HS-5 (cell line): ENCODE results near the gene BCAS3.
"Not testable (repeated sequence)": the region's sequence is repeated elsewhere in the genome, so short reads cannot be mapped to it uniquely, and the experiment has no call there.

Experiments used
- DNase-seq: peaks from one replicate; pipeline ENCODE4 v3.0.0-alpha.2; 2012; ENCODE audit warnings: low read depth

BCAS3 gene

DNA sequence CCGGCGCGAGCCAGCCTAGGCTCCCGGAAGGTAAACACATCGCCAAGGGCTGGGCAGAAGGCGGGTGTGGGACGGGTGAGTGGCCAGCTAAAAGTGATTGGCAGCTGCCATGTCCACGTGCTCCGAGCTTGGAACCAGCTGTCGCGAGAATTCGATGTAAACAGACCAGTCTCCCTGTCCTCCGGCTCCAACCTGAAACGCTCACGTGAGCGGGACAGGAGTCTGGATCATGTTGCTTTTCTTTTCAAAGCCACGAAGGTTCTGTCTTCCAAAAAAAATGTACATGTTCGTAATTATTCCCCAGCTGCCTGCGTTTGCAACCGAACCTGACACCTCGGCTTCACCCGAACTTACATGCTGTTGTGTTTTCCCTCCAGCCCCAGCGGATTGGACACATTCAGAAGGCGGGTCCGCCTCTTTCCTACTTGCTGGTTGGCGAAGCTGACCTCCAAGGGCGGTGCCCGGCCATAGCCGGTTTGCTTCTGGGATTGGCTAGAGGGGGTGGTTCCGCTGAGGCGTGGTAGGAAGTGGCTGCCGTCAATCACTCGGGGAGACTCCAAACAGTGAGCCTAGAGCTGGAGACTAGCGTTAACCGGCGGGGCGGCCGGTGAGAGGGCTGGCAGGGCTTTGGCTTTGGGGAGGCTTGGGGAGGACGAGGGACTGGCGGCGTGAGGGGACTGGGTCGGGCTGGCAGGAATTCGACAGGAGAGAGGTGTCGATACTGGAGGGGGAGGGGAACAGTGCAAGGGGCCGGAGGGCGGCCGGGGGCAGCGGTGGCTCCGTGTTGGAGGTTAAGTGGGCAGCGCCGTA is at the start of gene BCAS3:
Gene BCAS3, plus strand, starts transcription at position 544 of the 810 bp plus-strand sequence.
- DNase-seq: peak; percentile 99

DNA sequence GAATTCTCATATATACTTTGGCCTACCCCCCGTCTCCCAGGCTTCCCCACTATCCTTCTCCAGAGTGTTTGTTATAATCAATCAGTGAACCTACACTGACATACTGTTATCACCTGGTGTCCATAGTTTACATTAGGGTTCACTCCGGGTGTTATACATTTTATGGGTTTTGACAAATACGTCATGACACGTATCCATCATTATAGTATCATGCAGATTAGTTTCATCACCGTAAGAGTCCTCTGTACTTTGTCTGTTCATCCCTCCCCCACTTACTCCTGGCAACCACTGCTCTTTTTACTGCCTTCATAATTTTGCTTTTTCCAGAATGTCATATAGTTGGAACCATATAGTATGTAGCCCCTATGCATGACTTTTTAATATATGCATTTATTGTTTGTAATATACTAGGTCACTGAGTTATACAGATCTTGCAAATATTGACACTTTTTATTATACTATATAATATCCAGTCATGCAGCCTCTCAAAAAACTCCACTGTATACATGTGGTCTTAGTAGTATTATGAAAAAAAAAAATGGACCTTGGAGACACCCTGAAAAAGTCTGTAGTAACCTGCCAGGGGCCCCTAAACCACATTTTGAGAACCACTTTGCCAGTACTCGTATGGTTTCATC is 49.3 kb upstream of the BCAS3 start:
- no peak for DNase-seq

DNA sequence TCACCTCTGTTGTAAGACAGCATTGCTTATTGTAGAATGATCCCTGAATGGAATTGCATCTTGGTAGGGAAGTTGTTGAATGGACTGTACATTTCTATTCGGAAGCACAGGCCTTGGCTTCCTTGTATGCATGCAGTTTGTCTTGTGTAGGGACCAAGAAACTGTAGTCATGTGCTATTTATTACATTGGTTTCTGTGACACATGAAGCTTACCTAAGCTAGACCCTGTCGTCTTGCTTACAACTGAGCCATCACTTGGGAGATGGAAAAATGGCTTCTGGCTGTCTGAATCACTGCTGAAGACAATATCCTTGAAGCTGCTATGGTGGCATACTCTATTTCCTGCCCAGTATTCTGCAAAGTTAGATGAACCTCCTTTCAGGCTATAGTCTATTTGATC is 48.5 kb upstream of the BCAS3 start:
- DNase-seq: no peak

DNA sequence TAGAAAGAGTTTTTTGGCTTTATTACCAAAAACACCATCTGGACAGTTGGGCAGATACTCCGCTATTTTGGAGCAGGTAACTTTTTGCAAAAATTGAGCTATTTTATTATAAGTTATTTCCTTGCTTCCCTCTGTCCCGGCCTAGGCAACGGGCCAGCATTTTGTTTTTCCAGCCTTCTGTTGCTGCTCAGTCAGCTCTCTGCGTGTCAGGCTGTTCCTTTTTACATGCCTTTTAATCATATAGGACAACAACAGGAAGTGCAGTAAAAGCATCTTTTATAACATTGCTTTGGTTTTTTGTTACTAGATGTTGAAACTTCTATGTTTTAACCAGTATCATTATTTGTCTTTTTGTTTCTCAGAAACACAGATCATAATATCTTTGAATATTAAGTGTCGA is 47.3 kb upstream of the BCAS3 start:
- no peak for DNase-seq

DNA sequence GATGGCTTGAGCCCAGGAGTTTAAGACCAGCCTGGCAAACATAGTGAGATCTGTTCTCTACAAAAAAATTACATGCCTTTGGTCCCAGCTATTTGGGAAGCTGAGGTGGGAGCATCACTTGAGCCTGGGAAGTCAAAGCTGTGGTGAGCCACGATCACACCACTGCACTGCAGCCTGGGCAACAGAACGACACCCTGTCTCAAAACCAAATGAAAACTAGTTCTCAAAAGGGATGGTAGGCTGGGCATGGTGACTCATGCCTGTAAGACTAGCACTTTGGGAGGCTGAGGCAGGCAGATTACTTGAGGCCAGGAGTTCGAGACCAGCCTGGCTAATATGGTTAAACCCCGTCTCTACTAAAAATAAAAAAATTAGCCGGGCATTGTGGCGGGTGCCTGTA is 46.5 kb upstream of the BCAS3 start:
- no peak for DNase-seq

DNA sequence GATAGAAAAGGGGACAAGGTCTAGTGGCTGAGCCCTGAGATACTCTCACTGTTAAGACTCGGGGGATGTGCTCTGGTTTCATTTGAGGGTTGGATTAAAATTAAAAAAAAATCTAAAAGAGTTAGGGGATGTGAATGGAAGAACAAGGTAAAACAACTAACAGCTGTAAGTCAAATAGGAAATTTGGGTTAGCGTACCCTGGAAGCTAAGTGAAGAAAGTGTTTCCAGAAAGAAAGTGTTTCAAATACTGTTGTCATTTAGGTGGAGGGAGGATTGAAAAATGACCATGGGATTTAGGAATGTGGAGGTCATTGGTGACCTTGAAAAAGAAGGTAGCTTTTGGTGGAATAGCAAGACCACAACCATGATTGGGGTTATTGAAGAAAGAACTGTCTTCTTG is 40.0 kb upstream of the BCAS3 start:
- no peak for DNase-seq

DNA sequence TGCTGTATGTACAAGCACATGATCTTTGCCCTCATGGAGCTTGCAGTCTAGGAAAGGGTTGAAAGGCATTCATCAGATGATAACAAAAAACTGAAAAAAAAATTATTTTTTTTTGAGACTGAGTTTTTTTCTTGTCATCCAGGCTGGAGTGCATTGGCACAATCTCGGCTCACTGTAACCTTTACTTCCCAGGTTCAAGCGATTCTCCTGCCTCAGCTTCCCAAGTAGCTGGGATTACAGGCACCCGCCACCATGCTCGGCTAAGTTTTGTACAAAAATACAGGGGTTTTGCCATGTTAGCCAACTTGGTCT is 38.7 kb upstream of the BCAS3 start:
- no peak for DNase-seq

DNA sequence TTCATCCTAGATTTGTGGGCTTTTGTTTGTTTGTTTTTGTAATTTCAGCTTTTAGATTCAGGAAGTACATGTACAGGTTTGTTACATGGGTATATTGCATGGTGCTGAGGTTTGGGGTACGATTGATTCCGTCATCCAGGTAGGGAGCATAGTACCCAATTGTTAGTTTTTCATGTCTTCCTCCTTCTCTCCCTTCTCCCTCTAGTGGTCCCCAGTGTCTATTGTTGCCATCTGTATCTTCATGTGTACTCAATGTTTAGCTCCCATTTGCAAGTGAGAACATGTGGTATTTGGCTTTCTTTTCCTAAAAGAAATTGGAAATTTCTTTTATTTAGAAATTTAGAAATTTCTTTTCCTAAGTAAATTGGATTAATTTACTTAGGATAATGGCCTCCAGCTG is 37.1 kb upstream of the BCAS3 start:
- no peak for DNase-seq

DNA sequence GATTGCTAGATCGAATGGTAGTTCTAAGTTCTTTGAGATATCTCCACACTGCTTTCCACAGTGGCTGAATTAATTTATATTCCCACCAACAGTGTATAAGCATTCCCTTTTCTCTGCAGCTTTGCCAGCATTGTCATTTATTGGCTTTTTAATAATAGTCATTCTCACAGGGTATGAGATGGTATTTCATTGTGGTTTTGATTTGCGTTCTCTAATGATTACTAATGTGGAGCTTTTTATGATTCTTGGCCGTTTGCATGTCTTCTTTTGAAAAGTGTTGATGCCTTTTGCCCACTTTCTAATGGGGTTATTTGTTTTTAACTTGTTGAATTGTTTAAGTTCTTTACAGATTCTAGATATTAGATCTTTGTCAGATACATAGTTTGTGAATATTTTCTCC is 36.5 kb upstream of the BCAS3 start:
- no peak for DNase-seq

DNA sequence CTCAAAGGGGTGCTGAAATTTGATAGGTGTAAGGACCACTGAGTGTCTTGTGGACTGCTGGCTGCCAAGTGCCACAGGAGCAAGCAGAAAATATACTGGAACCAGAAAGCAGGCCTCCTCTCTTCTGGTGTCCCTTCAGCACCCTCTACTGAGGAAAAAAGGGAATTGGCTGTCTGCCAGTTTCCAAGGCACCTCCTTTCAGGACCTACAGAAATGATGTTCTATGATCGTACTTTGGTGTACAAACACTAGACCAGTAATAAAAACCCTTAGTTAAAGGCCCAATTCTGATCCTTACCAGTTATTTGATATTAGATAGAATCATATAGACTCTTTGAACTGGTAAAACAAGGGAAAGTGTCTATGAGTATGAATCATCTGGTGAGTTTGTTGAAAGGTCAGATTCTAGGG is 35.8 kb upstream of the BCAS3 start:
- DNase-seq: peak; percentile 43

DNA sequence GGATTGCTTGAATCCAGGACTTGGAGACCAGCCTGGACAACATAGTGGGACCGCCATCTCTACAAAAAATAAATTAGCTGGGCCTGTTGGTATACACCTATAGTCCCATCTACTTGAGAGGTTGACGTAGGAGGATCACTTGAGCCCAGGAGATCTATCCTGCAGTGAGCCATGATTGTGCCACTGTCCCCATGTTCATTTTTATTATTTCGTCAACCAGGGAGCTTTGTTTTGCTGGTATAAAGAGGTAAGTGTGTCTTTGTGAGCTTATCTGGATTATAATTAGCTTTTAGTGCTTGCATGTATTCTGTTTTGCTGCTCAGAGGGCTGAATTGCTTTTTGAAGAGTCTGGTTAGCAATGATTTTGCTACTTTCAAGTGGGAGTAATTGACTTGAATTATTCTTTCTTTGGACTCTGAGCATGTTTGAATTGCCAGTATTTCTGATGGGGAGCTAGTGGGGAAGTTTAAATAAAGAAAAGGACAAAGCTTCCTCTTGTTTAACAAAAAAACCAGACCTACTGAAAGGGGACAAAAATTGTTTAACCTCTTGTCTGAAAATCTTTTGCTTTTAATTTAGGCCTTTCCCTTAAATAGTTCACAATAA is 31.6 kb upstream of the BCAS3 start:
- no peak for DNase-seq

DNA sequence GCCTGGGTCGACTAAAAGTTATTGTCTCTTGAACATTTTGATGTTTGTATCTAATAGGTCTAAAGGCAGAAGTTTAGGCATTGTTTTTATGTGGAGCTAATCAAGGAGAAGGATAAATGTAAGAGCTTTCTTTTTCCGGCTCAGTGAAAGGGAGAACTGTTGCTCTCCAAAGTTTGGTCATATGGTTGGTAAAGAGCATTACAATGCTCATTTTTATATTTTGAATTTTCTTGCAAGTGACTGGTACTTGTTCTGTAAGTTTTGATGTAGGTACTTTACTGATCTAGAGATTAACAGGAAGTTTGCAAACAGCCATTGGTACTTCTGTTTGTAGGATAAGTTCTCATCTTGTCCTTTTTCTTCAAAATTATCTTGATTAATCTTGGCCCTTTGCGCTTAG is 30.9 kb upstream of the BCAS3 start:
- no peak for DNase-seq

DNA sequence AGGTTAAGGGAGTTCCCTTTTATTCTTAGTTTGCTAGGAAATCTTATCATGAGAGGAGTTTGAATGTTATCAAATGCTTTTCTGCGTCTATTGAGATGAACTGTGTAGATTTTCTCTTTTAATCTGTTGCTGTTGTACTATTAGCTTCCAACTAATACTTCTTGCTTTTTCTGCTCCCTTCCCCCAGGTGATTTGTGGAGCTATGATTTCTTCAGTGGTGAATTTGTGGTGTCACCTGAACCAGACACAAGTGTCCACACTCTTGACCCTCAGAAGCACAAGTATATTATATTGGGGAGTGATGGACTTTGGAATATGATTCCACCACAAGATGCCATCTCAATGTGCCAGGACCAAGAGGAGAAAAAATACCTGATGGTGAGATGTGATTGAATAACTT is 29.9 kb upstream of the BCAS3 start:
- no peak for DNase-seq

DNA sequence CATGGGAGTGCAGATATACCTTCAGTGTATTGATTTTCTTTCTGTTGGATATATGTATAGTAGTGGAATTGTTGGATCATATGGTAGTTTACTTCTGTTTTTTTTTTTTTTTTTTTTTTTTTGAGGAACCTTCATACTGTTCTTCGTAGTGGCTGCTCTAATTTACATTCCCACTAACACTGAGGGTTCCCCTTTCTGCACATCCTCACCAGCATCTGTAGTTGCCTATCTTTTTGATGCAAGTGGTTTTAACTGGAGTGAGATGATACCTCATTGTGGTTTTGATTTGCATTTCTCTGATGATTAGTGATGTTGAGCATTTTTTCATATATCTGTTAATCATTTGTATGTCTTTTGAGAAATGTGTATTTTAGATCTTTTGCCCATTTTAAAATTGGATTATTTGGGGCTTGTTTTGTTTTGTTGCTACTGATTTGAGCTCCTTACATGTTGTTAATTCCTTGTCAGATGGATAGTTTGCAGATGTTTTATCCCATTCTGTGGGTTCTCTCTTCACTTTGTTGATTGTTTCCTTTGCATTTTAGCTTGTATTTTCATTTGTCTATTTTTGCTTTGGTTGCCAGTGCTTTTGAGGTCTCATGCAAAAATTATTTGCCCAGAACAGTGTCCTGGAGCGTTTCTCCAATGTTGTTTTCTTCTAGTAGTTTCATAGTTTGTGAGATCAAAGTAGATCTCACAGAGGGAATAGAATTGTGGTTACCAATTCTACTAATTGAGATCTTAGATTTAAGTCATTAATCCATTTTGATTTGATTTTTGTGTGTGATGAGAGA is 25.0 kb upstream of the BCAS3 start:
- no peak for DNase-seq

DNA sequence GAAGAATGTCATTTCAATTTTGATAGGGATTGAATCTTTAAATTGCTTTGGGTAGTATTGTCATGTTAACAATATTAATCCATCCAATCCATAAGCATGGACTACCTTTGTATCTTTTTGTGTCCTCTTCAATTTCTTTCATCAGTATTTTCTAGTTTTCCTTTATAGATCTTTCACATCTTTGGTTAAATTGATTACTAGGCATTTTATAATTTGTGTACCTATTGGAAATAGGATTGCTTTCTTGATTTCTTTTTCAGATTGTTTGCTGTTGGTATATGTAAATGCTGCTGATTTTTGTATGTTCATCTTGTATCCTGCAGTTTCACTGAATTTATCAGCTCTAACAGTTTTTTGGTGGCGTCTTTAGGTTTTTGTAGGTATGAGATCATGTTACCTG is 24.1 kb upstream of the BCAS3 start:
- DNase-seq: no peak

DNA sequence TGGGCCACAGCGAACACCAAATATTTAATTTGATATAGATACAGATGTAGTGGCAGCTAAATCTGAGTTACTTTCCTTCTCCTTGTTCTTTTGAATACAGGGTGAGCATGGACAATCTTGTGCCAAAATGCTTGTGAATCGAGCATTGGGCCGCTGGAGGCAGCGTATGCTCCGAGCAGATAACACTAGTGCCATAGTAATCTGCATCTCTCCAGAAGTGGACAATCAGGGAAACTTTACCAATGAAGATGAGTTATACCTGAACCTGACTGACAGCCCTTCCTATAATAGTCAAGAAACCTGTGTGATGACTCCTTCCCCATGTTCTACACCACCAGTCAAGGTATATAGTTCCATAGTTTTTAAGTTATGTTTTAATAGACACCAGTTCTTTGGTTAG is 21.2 kb upstream of the BCAS3 start:
- DNase-seq: no peak

DNA sequence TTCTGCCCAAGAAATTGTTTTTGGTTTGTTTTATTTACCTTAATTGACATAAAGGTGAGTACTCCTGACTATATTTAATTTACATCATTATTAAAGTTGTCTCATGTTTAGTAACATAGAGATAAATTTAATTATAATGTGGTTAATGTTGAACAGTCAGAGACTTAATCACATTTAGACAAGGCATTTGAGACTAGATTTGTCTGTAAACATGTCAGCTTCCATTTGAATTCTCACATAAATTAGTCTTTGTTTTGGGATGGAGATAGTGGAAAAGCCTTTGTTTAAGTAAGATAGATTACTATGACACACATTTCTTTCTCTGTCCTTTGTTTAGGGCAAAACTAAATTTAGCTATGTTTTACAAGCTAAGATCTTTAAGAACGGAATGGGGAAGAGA is 18.5 kb upstream of the BCAS3 start:
- no peak for DNase-seq

DNA sequence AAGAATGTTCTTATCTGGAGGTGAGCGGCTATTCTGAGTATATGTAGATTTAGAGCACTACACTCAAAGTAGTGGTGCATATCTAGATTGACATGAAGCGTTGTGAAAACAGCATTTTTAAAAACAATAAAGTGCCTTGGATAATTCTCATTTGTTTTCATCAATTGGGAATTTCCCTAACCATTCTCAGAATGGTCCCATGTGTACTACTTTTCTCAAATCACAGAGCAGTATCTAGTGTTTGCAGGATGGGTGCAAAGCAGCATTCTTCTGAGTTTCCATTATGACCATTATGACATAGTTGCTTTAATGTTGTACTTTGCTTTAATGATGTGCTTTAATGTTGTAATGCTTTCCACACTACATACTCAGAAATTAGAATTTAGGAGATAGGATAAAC is 16.2 kb upstream of the BCAS3 start:
- no peak for DNase-seq

DNA sequence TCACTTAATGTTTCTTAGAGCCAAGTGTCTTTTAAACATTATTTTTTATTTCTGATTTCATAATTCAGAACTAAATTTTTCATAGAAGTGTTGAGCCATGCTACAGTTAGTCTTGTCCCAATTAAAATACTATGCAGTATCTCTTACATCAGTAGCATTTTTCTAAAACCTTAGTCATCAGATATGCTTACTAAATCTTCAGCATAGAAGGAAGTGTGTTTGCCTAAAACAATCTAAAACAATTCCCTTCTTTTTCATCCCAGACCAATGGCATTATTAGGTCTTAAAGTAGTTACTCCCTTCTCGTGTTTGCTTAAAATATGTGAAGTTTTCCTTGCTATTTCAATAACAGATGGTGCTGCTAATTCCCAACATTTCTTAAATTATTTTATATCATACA is 13.6 kb upstream of the BCAS3 start:
- no peak for DNase-seq

DNA sequence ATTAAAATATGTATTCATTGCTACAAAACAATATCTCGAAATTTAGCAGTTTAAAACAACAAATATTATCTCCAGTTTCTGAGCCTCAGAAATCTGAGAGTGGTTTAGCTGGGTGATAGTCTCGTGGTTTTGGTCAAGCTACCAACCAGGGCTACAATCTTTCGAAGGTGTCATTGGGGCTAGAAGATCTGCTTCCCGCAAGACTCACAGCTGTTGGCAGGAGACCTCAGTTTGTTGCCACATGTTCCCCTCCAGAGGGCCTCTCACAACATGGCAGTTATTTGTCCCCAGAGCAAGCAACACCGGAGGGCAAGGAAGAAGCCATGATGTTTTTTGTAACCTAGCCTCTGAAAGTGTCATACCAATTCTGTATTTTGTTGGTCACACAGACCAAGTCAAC is 12.0 kb upstream of the BCAS3 start:
- no peak for DNase-seq

DNA sequence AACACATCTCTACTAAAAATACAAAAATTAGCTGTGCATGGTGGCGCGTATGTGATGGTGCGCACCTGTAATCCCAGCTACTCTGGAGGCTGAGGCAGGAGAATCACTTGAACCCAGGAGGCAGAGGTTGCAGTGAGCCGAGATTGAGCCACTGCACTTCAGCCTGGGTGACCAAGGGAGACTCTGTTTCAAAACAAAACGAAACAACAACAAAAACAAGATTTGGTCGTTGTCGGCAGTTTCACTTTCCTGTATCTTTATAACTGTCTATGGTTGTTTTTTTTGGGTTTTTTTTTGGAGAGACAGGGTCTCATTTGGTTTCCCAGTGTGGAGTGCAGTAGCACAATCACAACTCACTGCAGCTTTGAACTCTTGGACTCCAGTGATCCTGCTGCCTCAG is 8.9 kb upstream of the BCAS3 start:
- DNase-seq: not testable (repeated sequence)

DNA sequence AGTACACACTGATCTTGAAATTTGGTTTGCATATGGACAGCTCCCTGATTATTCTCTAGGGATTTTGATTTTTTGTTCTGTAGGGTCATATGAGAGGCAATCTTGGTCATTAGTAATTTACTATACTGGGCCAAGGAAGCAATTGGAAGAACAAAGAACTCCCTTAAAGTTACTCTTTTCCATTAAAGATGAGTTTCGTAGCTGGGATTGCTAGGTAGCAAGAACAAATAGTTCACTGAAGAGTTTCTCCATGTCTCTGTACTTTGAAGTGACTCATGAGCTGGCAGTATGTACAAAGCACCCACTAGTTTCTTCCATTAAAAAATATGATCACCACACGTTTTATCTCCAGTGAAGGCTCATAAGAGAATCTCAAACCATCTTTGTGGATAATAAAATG is 6.2 kb upstream of the BCAS3 start:
- no peak for DNase-seq

DNA sequence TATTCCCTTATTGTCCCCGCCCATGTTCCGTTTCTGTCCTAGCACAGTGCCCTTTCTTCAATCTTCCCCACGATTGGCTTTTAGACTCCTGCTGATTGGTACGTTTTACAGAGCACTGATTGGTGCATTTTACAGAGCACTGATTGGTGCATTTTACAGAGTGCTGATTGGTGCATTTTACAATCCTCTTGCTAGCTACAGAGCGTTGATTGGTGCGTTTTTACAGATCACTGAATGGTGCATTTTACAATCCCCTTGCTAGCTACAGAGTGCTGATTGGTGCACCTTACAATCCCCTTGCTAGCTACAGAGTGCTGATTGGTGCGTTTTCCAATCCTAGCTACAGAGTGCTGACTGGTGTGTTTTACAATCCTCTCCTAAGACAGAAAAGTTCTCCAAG is 3.0 kb upstream of the BCAS3 start:
- not testable (repeated sequence) for DNase-seq
